NAMALWA (cell line): ENCODE results near the gene PRAC2.

Source experiments
- DNase-seq: peaks from one replicate; pipeline ENCODE4 v3.0.0-alpha.2; 2015; ENCODE audit warnings: low spot score

PRAC2 gene

DNA sequence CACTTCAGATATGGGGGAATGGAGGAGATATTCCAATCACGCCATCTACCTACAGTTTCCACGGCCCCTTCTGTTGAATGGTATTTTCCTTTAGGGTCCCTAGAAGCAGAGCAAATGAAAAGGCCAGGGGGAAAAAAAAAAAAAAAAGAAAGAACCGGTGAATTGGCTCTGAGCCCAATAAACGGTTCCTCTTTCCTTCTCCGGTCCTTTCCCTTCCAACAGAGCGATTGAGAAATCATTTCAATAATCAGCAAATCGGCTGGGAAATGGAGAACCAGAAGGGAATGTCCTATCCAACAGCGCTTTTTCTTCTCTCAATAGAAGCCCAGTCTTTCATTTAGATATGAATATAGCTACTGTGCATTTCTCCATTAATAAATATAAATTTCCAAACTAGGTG, 32.4 kb downstream of the PRAC2 start:
- DNase-seq = no peak

DNA sequence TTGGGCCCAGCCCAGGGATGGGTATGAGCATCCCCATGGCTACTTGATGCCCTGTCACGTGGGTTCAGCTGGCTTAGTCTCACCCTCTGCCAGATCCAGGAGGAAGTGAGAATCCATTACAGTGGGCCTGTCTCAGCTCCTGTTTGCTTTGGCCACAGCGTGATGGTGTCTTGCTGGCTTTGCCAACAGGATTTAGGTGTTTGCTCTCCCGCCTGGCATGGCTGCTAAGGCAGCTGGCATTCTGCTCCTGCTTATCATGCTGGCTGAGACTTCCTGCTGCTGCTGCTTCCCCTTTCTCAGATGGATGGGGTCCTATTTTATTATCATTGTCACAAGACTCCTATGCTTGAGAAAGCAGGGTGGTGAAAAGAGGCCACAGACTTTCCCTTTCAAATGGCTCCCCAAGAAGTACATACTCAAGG, 33.9 kb downstream of the PRAC2 start:
- DNase-seq = no peak

DNA sequence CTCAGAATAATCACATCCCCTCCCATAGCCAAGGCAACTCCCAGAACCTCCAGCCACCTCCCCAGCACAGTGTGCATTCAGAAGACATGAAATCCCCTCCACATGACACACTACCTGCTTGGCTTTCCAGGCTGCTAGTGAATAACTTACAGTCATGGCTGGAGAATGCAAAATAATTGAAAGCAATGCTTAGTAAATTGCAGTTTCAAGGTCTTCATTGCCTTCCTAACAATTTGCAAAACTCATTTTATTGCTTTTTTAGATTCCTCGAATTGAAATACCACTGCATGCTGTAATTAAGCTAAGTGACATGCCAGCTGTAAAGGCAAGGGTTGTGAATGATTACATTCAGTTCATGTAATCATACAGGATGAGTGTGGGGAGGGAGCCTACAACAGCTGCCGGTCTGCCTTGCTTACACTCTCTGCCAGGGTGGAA, 34.6 kb downstream of the PRAC2 start:
- DNase-seq = no peak

DNA sequence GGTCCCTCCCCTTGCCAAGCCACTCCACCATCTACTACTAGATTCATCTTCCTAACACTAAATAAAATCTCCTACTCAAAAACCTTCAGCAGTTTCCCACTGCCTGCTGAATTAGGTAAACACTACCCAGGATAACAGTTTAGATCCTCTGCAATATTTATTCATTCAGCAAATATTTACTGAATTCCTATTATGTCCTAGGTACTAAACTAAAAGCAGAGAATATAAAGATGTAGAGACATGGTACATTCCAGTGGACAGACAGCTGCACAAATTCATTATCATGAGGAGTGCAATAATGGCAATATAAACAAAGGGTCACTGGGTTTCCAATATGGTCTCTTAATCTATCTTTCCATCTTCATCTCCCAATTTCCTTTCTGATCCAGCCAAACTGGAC, 36.3 kb downstream of the PRAC2 start:
- no peak for DNase-seq

DNA sequence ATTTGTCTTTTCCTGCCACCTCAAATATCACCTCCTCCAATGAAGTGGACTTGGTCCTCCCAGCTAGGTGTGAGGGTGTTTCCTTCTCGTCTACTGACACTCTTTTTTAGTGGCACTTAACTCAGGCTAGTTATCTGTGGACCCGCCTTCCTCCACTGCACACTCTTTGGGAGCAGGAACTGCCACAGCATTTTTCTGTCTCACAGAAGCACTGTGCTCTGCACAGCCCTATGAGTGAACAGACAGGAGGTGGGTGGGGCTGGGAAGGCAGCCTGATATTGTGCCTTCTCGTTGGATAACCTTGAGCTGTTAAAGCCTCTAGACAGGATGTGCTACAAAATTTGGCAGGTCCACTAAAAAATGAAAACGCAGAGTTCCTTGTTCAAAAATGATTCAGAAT, 37.4 kb downstream of the PRAC2 start:
- DNase-seq = no peak

DNA sequence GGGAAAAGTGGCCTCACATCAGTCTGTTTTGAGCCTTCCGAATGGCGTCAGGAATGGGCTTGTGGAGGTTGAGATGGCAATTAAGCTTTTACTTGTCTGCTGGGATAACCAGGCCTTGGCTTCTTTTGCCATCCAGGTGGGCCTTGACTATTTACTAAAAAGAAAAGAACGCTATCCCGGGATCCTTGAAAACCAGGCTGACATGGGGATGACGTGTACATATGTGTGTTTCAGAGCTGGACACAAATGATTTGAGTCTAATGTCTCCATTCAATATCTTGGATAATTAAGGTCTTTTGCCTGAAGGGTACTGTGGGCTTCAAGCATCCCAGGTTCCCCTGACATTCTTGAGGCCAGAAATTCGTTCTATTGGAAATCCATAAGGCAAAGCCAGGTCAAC, 38.1 kb downstream of the PRAC2 start:
- no peak for DNase-seq

DNA sequence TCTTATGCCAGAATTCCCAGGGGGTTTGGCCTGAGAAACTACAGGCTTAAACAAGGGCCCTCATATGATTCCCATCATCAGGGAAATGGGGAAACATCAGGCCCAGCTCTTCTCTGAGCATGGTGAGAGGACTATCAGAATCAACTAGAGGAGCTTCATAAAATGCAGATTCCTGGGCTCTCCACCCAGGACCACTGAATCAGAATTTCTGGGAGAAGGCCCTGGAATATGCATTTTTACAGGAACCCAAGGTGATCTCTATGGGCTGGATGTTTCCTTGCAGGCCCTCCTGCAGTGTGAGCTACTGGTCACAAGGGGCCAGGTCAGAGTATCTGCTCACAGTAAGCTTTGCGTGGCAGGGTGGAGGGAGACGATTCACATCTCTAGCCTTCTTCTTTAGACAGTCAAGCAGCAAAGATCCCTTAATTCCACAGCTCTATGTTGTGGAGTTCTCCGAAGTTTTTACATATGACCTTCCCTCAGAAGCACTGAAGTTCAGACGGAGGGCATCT, 44.3 kb downstream of the PRAC2 start:
- DNase-seq = no peak

DNA sequence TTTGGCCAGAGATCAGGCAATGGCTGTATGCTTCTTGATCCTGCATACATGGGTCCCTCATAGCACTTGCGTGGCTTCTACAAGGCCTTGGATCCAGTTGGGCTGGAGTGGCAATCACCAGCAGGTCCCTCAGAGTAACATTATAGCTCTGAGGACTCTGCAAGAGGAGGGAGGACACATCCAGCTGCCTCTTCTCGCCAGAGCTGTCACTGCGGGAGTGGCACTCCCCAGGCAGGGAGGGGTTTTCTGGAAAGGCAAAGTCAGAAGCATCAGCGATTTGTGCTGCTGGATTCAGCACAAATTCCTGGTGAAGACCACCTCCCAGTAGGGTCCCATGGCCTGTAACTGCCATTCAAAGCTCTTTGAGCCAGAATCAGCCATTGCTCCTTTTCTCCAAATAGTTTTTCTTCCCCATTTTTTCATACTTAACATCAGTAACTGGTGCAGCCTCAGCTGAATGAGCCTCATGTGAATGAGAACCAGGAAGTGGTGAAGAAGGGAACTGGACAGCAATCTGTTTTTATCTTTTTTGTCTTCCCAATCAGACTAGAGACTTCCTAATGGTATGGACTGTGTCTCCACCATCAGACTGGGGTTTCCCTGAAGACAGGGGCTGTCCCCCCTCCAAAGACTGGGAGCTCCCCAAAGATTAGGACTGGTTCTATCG, 46.2 kb downstream of the PRAC2 start:
- no peak for DNase-seq

DNA sequence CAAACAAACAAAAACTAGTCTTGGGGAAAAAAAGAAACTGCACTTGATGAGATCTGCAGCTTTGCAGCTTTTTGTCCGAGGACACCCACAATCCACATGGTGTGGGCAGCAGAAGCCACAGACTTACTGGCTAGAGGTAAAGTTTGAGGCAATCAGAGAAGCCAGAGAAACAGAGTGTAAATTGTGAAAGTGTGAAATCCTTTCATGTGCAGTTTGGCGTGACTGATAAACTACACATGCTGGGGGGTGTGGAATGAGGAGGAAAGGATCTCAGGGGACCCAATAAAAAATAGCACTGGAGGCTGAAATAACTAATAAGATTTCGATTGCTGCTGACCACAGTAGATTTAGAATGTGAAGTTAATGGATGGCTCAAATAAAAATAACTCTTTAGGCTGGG, 48.0 kb downstream of the PRAC2 start:
- no peak for DNase-seq

DNA sequence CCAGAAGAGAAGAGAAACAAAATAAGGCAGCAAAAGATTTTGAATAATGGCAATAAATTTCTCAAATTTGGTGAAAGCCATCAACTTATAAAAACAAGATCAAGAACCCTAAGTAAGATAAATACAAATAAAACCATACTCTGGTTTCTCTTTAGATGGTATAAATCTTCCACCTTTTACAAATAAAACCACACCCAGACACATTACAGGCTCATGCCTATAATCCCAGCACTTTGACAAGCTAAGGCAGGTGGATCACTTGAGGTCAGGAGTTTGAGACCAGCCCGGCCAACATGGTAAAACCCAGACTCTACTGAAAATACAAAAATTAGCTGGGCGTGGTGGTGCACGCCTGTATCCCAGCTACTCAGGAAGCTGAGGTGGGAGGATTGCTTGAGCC, 50.3 kb downstream of the PRAC2 start:
- no peak for DNase-seq
